ENCODE data around the gene TARS2.

The TARS2 gene

DNA sequence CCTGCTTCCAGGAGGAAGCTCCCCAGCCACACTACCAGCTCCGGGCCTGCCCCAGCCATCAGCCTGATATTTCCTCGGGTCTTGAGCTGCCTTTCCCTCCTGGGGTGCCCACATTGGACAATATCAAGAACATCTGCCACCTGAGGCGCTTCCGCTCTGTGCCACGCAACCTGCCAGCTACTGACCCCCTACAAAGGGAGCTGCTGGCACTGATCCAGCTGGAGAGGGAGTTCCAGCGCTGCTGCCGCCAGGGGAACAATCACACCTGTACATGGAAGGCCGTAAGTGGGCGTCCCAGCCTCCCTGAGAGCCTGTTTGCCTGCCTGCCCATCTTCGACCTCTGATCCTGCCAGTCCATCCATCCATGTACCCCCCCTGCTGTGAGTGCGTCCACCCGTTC is 24.3 kb downstream of the TARS2 start:
- no peak for DNase-seq

DNA sequence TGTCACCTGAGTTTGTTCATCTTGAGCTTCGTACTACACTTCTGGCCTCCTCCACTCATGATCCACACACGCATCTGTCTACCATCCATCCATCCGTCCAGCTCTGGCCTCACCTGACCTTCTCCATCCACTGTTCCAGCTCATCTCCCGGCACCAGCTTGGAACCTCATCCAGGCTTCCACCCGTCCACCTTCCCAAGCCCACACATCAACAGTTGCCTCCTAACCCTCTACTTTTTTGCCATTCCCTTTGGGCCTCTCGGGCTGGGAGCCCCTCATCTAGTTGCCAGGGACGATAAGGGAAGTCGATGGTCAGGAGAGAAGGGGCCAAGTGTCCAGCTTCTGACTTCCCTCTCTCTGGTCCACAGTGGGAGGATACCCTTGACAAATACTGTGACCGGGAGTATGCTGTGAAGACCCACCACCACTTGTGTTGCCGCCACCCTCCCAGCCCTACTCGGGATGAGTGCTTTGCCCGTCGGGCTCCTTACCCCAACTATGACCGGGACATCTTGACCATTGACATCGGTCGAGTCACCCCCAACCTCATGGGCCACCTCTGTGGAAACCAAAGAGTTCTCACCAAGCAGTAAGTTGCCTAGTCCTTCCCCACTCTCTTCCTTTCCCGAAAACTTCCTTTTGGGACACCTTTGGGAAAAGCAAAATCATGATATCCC is 24.9 kb downstream of the TARS2 start:
- no peak for DNase-seq

DNA sequence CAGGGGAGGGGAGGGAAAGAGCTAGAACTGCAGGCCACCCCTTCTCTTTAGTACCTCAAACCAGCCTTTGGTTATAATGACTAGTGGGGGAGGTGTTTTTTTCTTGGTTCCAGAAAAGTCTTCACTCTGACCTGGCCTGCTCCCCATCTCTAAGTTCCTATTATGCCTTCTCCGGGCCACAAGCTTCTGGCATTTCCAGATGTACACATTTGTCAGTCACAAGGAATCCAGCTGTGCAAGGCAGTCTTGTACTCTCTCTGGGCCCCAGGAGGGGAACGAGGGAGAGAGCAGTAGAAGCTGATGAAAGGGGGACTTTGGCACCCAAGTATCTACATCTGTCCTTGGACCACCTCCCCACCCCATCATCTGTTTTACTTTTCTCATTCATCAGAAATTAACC is 25.6 kb downstream of the TARS2 start:
- no peak for DNase-seq

DNA sequence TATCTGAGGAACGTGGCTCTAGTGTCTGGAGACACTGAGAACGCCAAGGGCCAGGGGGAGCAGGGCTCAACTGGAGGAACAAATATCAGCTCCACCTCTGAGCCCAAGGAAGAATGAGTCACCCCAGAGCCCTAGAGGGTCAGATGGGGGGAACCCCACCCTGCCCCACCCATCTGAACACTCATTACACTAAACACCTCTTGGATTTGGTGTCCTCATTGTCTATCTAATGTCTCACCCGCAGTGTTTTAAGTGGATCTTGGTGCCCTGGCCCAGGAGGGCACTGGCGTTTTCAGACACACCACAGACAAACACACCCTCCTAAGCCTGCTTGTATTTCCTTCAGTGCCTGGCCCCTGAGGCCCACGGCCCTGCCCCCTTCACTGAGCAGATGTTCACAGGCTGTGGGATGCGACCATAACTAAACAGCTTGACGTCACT is 26.2 kb downstream of the TARS2 start:
- DNase-seq, result no peak

DNA sequence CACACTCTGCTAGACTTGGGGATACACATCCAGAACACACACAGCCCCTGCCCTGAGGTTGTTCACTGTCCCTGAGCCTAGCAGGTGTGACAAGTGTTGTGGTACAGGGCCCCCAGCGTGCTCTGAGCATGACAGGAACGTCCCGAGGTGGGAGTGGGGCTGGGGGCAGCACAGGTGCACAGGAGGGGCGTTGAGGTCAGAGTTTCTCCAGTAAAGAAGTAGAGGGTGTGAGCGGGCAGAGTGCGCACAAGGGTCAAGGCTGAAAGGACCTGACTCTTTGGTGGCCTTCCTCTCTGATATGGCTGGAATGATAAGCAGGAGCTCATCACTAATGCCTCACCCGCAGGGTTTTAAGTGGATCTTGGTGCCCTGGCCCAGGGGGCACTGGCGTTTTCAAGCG is 27.0 kb downstream of the TARS2 start:
- DNase-seq, result no peak

DNA sequence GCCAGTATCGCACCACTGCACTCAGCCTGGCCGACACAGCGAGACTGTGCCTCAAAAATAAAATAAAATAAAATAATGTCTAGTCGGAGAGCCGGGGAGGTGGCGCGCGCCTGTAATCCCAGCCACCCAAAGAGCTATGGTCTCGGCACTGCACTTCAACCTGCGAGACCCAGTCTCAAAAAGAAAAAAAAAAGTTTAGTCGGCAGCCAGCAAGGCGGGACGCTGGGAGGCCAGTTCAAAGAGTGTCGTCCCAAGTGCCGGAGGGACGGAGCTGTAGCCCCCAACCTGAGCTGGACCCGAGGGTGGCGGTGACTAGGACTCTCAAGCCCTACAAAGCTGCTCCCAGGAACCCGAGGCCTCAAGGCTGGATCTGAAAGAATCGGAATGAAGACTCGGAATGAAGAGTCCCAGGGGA is 27.7 kb downstream of the TARS2 start:
- DNase-seq, result no peak

DNA sequence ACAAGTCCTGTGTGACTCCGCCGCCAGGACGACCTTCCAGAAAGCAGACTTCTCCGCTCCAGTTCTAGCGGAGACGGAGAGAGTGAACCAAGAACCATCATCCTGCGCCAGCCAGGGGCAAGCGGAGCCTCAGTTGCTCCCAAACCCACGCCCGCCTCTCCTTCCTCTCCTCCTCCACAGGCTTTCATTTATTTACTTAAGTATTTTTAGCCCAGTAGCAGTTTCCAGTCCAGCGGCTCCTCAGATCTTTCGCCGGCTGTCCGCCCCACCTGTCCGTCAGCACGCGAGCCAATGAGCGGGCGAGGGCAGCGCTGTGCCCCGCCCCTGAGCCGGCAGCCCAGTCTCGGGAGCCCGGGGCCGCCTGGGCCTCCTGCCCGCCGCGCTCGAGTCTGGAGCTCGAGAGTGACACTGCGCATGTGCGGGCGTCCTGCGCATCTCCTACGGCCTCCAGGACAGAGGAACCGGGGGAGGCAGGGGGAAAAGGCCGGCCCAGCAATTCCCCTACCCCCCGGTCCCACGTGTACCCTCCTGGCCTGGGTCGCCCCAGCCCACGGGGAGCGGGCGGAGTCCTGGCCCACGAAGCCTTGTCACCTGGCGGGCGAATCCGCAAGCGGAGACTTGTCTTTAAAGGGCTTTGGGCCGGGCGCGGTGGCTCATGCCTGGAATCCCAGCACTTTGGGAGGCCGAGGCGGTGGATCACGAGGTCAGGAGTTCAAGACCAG is 28.3 kb downstream of the TARS2 start, which contains the start of gene FALEC:
TSS of gene FALEC (plus strand) at position 425 of the 722 bp plus-strand sequence.
- peak; percentile 75 to 79 for DNase-seq

DNA sequence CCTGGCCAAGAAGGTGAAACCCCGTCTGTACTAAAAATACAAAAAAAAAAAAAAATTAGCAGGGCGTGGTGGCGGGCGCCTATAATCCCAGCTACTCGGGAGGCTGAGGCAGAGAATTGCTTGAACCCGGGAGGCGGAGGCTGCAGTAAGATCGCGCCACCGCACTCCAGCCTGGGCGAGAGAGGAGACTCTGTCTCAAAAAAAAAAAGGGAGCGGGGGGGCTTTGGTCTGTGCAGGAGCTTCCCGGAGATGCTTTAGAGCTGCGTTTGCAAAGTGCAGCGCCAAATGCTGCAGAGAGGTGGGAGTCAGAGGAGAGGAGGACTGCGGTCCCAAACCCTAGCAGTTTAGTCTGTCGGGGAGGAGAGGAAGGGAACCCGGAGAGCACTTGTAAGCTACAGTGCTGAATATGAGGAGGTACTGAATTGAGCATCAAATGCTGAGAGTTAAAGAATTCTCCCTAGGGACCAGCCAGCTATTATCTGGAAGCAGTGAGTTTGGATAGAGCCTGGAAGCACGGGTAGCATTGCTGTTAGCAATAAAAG is 28.9 kb downstream of the TARS2 start:
- no peak for DNase-seq

DNA sequence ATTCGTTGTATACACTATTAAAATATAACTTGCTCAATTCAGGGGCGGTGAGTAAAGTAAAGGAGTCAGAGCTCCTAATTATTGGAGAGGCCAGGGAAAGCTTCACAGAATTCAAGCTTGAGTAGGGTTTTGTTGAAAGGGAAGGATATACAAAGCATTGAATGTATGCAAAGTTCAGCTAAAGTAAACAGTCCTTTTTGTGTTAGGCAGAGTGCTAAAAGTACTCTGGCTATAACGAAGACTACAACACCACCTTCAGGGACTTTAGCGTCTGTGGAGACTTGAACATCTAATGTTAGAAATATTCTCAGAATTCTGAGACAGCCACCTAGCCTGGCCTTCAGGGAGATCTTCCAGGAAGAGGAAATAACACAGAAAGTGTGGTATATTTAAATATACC is 29.4 kb downstream of the TARS2 start:
- DNase-seq, result peak in 1 of 2 donors; percentile 35

DNA sequence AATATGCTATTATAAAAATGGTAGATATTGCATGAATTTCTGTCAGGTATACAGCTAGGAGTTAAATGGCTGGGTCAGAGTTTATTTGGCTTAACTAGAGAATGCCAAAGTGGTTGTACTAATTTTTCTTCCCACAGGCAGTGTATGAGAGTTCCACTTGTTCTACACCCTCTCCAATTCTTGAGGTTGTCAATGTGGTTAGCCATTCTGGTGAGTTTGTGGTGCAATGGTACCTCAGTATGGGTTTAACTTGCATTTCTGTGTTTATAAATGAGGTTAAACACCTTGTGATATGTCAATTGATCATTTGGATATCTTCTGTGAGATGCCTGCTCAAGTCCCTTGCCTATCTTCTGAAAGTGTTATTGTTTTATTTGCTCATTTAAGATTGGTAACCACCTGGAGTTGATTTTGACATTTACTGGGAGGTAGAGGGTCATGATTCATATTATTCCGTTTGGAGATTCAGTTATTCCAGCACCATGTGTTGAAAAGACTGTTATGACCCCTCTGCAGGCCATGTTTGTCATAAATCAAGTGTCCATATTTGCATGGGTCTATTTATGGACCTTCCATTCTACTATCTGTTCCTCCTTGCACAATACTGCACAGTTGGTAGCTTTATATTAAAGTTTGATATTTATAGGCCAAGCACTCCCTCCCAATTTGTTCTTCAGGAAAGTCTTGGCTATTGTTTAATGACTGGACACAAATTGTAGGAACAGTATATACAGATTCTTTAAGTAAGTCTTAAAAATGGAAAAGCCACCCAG is 34.2 kb downstream of the TARS2 start:
- no peak for DNase-seq

DNA sequence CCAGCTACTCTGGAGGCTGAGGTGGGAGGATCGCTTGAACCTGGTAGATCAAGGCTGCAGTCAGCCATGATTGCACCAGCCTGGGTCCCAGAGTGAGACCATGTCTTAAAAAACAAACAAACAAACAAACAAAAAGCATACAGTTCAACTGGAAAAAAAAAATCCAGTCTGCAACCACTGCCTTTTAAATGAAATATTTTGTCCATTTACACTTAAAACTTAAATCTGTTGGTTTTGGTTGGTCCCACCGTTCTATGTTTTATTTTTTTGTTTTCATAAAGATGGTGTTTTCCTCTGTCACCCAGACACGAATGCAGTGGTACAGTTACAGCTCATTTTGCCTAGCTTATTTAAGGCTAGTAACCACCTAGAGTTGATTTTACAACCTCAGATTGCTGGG is 38.1 kb downstream of the TARS2 start:
- DNase-seq, result no peak

DNA sequence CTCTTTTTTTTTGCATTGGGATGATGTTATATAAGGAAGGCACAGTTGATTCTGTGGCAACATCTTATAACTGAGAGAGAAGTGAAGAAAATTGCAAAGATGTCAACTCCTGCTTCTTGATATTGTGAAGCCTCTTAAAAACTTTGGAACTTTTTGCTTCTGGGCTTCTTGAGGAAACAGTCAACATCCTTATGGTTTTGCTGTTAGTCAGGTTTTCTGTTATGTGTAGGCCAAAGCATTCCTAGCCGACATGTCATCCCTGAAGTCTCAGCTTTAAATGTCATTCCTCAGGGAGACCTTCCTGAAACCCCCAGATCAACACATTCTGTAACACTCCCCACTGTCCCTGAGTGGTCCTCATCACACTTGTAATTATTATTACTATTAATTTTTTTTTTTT is 41.0 kb downstream of the TARS2 start:
- DNase-seq, result no peak

DNA sequence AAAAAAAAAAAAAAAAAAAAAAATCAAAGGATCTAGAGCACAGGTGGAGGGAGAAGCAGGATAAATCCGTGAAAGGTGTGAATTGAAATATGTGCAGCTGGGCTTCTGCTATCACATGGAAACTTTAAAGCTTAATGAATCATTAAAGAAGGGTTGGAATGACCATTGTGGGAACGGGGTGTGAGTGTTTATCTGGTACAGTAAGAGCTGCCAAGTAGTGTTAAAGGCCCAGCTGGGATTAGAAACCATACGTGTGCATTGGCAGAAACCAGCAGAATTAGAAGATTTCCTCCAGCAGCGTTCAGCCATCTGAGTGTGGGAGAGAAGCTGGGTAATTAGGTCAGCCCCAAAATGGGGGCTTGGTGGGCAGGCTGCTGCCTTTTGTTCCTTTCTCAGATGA is 41.8 kb downstream of the TARS2 start:
- no peak for DNase-seq

DNA sequence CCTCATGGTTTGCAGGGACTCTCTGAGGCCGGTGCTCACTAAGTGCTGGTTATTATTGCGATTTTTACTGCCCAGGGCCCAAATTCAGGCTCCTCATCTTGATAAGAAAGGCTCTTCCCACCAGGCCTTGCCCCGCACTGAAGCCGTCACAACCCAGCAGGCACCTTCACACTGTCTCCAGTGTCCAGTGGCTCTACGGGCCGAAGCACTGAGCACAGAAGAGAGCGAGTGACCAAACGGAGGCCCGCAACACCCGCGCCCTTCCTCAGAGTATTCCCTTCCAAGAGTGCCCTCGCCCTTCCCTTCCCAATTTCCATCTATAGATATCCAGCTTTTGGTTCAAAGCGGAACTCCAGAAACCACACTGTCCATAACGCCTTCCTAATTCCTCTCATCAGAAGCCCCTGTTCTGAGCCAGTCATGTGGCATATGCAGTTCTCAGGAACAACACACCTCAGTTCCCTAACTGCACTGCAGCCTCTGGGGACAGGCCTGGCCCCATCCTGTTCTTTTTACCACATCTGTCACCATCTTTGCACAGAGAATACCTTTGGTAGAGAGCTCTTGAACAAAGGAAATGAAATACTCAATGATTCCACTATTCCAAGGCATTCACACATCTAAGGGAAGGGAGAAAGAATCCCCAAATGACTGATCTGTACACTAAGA is 43.4 kb downstream of the TARS2 start:
- no peak for DNase-seq

DNA sequence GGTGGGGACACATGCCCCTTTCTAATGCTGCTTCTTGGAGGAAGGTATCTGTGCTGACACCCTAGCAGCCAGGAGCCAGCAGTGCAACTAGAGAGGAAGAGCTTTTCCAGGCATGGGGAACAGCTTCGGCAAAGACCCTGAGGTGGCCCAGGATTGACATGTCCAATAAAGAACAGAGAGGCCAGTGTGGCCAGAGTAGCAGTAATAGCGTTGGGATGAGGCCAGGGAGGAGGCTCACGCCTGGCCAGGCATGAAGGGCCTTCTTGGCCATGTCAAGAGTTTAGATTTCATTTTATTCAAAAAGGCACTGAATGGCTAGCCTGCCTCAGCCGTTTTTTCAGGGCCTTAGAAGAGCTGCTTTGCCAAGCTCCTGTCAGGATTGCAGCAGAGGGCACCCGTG is 45.6 kb downstream of the TARS2 start:
- no peak for DNase-seq

DNA sequence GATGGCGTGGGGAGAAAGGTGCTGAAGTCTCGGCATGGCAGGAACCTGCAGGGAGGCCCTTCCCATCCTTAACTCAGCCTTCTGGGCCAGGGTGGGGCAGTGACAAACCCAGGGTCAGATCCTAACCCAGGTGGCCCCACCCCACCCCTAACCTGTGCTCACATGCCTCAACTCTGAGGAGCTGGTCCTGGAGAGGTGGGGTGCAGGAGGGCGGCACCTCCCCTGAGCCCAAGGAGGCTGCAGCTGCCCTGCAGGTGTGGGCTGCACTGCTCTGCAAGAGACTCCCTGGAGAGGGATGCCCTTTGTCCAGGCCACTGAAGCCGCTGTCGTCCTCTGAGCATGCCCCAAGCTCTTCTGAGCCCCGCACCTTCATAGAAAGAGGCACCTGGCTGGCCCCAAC is 46.8 kb downstream of the TARS2 start:
- DNase-seq, result no peak

DNA sequence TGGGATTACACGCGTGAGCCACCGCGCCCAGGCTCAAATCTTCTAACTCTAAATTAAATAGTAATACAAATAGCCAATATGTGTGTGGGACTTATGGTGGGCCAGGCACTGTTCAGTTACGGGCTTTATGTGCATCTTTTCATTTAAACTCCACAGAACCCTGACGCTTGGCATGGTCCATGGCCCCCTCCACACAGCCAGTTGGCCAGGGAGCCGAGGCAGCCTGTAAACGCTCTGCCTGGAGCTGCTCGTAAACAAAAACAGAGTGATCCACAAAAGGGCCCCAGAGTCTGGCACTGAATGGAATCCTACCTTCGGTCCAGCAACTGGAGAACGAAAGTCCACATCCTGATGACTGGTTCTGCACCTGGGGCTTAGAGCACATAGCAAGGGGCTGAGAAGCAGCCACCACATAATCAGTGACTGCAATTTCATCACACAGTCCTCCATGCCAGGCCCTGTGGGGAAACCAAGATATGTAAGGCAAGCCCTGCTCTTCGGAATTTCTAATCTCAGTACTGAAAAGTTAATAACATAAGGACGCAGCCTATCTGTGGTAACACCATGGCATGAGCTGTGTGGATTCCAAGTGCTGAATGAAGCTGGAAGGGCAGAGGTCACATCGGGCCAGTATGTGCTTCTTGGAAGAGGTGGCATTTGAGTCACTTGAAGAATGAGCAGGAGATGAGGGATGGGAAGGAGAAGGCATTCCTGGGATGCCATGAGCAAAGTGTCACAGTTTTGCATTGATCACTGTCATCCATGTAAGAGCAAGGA is 48.5 kb downstream of the TARS2 start:
- no peak for DNase-seq

DNA sequence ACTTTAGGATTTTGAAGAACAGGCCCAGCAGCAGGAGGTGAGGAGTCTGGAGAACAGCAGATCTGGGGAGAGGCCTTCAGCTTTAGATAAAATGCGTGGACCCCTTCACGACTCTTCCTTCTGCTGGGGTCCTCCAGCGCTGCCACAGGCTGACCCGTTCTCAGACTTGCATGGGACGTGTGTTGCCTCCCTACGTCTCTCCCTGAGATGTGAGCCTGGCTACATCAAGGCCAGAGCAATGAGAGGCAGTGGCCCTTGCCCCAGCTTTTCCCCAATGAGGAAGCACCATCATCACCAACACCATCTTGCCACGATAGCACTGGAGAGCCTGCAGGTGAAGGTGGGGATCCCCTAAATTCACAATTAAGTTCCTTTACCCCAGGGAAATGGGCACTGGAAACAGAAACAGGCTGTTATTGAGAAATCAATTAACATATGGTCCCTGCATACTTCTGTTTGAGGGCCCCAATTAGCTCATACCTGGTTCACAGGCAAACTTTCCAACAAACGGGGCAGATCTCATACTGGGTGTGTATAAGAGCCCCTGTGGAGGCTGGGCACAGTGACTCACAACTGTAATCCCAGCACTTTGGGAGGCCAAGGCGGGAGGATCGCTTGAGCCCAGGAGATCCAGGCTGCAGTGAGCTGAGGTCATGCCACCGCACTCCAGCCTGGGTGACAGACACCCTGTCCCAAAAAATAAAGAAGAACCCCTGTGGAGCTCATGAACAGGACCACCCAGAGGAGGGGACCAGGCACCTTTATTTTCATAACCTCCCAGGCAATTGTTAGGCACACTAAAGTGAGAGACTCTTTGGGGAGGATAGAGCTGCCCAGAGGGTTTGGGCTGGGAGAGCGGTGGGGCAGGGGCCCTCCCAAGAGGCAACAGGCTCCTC is 49.9 kb downstream of the TARS2 start:
- no peak for DNase-seq

DNA sequence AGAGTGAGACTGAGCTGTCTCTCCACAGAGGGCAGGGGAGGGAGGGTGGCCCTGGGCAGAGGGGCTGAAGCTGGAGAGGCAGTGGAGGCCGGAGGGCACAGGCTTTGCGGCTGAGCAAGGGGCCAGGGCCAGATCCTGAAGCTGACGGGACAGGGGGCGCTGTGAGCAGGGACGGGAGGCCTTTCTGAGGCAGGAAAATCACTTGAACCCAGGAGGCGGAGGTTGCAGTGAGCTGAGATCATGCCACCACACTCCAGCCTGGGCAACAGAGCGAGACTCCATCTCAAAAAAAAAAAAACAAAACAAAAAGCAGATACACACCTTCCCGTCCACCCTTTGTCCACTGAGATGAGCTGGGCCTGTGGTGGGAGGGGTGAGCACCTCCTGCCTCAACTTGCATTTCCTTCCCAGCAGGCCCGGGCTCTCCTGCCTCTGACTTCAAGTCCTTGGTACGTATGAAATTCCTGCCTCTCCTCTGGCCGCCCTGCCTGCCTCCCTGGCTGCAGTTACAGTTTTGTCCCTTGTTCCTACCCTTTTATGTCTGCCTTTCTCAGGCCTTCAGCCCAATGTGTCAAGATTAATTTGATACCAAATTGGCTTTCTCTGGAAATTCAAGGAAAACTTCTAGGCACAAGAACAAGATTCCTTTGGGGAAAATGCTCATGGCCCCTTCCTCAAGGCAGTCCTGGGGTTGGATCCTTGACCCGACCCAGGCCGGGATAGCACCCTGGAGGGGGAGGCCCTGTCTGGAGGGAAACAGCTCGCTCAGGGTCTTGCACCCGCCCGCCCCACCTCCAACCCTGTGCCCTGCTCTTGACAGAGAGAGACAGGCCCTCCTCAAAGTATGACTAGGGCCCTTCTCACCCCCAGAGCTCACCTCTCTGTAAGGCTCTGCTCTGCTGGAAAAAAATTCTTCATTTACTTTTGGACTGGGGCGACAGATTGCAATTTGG is 50.8 kb downstream of the TARS2 start:
- DNase-seq, result no peak
